ENCODE measurements around the gene GUCY2C. TPM values are rescaled to one million over a fixed set of nuclear protein-coding genes. Genes with fewer than 3 reads are reported as not detected.
"Not testable (repeated sequence)": the region's sequence is repeated elsewhere in the genome, so short reads cannot be mapped to it uniquely, and the experiment has no call there.

The GUCY2C gene
- total RNA-seq, 1 experiment from 2014 or later, result not detected

DNA sequence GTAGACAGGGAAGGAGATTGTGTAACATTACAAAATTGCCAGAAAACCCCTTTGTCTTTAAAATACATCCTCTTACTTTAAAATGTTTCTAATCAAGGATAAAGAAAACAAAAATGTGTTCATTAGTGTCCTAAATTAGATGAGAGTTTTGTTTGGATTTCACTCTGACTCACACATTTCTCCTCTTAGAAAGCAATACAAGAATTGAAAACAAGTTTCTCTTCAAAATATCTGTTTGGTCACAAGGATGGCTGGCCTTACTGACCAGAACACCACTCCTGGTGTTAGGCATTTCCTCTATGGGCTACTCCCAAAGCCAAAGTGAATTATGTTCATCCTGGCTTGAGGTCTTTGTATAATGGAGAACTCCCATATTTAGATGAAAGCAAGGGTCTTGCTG is 6.4 kb downstream of the GUCY2C start:
- in situ Hi-C loops (cut with HindIII; ENCODE audit: low sequenced_read_pairs), result no loop called here
- no peak for DNase-seq (ENCODE audit: low spot score)

DNA sequence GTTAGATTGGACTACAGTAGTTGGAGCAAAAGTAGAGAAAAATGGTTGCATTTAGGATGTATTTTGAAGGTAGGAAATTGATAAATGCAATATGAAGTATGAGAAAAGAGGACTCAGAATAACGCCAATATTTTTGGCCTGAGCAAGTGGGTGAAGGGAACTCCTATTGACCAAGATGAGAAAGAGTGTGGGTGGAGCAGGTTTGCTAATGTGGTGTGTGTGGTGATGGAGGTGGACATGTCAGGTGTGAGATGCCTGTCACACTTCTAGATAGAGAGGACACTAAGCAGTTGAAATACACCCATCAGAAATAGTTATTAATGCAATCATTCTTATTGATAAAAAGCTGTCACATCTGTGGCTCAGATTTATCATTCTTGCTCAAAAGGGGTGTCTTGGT is 7.3 kb downstream of the GUCY2C start:
- in situ Hi-C loops (cut with HindIII; ENCODE audit: low sequenced_read_pairs), result no loop called here
- no peak for DNase-seq (ENCODE audit: low spot score)

- in situ Hi-C loops (cut with HindIII; ENCODE audit: low sequenced_read_pairs), result not testable (repeated sequence)
Measured at GRCh38 chr12:14682231-14682630, 14.2 kb downstream of the GUCY2C start.

GRCh38 chr12:14681625-14682024 is 14.8 kb downstream of the GUCY2C start:
- no peak for DNase-seq (ENCODE audit: low spot score)
- in situ Hi-C loops (cut with HindIII; ENCODE audit: low sequenced_read_pairs), result no loop called here

More at GRCh38 chr12:14682231-14682630, 14.2 kb downstream of the GUCY2C start:
- not testable (repeated sequence) for DNase-seq (ENCODE audit: low spot score)

DNA sequence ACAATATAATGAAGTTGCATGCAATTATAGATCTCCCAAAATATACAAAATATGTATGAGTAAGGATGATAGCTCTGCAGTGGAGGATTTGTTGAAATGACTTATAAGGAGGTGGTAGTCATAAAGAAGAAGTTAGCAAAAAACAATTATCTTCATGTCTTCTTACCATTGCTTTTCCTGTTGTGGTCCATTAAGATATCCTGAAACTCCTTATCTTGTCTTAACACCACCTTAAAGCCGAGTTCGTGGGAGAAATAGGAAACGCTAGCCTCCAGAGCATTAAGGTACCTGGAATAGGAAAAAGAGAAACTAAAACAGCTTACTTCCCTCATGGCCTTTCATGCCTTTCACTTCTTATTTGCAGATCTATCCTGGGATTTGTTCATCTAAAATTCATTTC is 15.2 kb downstream of the GUCY2C start:
- DNase-seq (ENCODE audit: low spot score), result no peak
- in situ Hi-C loops (cut with HindIII; ENCODE audit: low sequenced_read_pairs), result no loop called here

GRCh38 chr12:14678547-14679150 is 17.8 kb downstream of the GUCY2C start:
- no peak for DNase-seq (ENCODE audit: low spot score)
- in situ Hi-C loops (cut with HindIII; ENCODE audit: low sequenced_read_pairs), result no loop called here

DNA sequence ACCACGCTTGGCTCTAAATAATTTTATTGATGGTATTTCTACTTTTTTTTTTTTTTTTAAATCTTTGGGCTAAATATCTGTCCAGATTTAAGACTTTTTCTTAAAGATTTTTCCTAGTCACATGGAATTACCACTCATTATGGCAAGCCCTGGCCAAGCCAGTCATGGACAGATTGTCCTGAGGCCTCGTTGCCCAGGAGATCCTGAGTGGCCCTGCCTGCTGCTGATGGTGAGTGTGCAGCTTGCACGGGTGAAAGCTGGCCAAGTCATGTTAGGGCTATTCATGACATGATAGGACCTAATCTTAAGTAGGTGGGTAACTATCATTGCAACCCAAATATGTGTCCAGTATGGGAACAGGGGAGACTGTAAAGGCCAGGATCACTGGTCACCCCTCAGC is 27.8 kb downstream of the GUCY2C start:
- in situ Hi-C loops (cut with HindIII; ENCODE audit: low sequenced_read_pairs), result no loop called here
- no peak for DNase-seq (ENCODE audit: low spot score)

- no peak for DNase-seq (ENCODE audit: low spot score)
- in situ Hi-C loops (cut with HindIII; ENCODE audit: low sequenced_read_pairs), result no loop called here
Measured at GRCh38 chr12:14665354-14666348, 30.7 kb downstream of the GUCY2C start.

GRCh38 chr12:14664434-14665023 is 31.9 kb downstream of the GUCY2C start:
- peak; percentile 41 for DNase-seq (ENCODE audit: low spot score)
- in situ Hi-C loops (cut with HindIII; ENCODE audit: low sequenced_read_pairs), result no loop called here

- in situ Hi-C loops (cut with HindIII; ENCODE audit: low sequenced_read_pairs), result no loop called here
- no peak for DNase-seq (ENCODE audit: low spot score)
Measured at GRCh38 chr12:14663002-14663401, 33.4 kb downstream of the GUCY2C start.

DNA sequence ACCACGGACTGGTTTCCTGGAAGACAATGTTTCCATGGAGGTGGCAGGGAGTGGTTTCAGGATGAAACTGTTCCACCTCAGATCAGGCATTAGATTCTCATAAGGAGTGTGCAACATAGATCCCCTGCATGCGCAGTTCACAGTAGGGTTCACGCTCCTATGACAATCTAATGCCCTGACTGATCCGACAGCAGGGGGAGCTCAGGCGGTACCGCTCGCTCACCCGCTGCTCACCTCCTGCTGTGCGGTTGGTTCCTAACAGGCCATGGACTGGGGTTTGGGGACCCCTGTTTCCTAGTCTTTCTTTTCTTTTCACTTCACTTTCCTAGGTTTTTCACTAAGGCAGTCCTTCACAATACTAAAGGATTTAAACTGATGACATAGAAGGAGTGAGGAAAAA is 39.6 kb downstream of the GUCY2C start:
- no peak for DNase-seq (ENCODE audit: low spot score)
- in situ Hi-C loops (cut with HindIII; ENCODE audit: low sequenced_read_pairs), result no loop called here

GRCh38 chr12:14655284-14655683 is 41.1 kb downstream of the GUCY2C start:
- in situ Hi-C loops (cut with HindIII; ENCODE audit: low sequenced_read_pairs), result no loop called here

GRCh38 chr12:14654842-14655241 is 41.6 kb downstream of the GUCY2C start:
- in situ Hi-C loops (cut with HindIII; ENCODE audit: low sequenced_read_pairs), result no loop called here

More at GRCh38 chr12:14655284-14655683, 41.1 kb downstream of the GUCY2C start:
- no peak for DNase-seq (ENCODE audit: low spot score)

GRCh38 chr12:14654416-14654815 is 42.0 kb downstream of the GUCY2C start:
- in situ Hi-C loops (cut with HindIII; ENCODE audit: low sequenced_read_pairs), result no loop called here
- DNase-seq (ENCODE audit: low spot score), result no peak

More at GRCh38 chr12:14654842-14655241, 41.6 kb downstream of the GUCY2C start:
- no peak for DNase-seq (ENCODE audit: low spot score)

GRCh38 chr12:14652483-14652882 is 43.9 kb downstream of the GUCY2C start:
- no peak for DNase-seq (ENCODE audit: low spot score)
- in situ Hi-C loops (cut with HindIII; ENCODE audit: low sequenced_read_pairs), result no loop called here

DNA sequence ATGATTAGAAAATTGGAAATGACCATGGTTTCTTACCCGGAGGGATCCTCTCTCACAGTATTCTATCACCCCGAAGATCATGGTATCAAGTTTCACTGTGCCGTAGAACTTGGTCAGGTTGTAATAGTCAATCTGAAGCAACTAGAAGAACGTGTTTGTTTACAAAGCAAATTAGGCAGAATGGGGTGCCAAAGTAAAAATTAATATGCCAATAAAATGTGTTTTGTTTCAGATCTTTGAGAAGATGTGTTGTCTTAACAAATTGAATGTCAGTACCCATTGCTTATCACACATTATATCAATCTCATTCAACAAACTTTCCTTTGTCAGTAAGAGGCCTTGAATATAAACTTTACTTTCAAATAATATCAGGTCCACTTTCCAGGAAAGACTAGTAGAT is 45.0 kb downstream of the GUCY2C start:
- no peak for DNase-seq (ENCODE audit: low spot score)
- in situ Hi-C loops (cut with HindIII; ENCODE audit: low sequenced_read_pairs), result no loop called here

- in situ Hi-C loops (cut with HindIII; ENCODE audit: low sequenced_read_pairs), result no loop called here
- DNase-seq (ENCODE audit: low spot score), result no peak
Measured at GRCh38 chr12:14650789-14651188, 45.6 kb downstream of the GUCY2C start.

GRCh38 chr12:14647028-14647750 is 49.2 kb downstream of the GUCY2C start:
- DNase-seq (ENCODE audit: low spot score), result no peak
- in situ Hi-C loops (cut with HindIII; ENCODE audit: low sequenced_read_pairs), result no loop called here

DNA sequence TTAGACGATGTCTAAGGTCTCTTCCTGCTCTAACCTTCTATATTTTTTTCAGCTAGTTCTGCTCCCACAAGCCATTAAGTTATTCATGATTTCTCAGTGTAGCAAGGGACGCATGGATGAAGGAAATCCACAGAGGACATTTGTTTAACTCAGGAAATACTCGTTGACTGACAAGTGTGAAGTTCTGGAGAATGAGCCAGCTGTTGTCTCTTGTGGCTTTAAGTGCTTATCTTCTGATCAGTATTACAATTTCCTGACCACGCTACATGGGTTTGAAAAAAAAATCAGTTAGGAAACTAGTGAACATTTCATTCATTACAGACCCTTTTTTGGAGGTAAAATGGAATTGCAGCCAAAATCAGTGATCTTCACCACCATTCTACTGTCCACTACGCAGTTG is 53.1 kb downstream of the GUCY2C start:
- in situ Hi-C loops (cut with HindIII; ENCODE audit: low sequenced_read_pairs), result no loop called here
- no peak for DNase-seq (ENCODE audit: low spot score)

Data from G401 (cell line).